Glomerular visceral epithelial cell (primary cell): ENCODE results near the gene TRO.

Experiments used
- DNase-seq: peaks from one replicate; pipeline ENCODE4 v3.0.0-alpha.2; 2016; ENCODE audit errors: extremely low spot score

TRO gene

GRCh38 chrX:54964766-54965497 is 44.3 kb downstream of the TRO start:
- no peak for DNase-seq

- DNase-seq, result no peak
These were observed 56.8 kb downstream of the TRO start for GRCh38 chrX:54977387-54977786.

GRCh38 chrX:54978448-54978847 is 57.8 kb downstream of the TRO start:
- DNase-seq, result peak; percentile 30

GRCh38 chrX:54979432-54979831 is 58.8 kb downstream of the TRO start:
- DNase-seq, result no peak

GRCh38 chrX:54980334-54980733 is 59.7 kb downstream of the TRO start:
- DNase-seq, result no peak
